GM18867 (cell line): ENCODE measurements around the gene AP2A2.

Experiments
- ATAC-seq: cut with Tn5 transposase; IDR thresholded peaks from one replicate; pipeline ENCODE4 v1.9.1; 2021; ENCODE audit warnings: mild to moderate bottlenecking, moderate library complexity; ENCODE audit not compliant: unreplicated experiment

AP2A2 gene

GRCh38 chr11:1026641-1027482, 101.2 kb downstream of the AP2A2 start:
- ATAC-seq = no peak

- no peak for ATAC-seq
Measured at GRCh38 chr11:1027483-1028290, 102.0 kb downstream of the AP2A2 start.

DNA sequence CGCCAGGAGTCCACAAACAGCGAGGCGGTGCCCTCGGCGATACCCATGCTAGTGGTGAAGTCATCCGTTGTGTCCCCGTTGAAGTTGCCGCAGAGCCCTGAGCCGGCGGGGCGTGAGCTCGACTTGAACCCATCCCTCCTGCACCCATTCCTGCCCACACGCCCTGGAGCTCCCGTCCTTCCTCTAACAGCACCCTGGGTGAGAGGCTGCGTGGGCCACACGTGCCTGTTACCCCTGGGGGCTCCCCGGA, 102.5 kb downstream of the AP2A2 start:
- ATAC-seq = no peak

DNA sequence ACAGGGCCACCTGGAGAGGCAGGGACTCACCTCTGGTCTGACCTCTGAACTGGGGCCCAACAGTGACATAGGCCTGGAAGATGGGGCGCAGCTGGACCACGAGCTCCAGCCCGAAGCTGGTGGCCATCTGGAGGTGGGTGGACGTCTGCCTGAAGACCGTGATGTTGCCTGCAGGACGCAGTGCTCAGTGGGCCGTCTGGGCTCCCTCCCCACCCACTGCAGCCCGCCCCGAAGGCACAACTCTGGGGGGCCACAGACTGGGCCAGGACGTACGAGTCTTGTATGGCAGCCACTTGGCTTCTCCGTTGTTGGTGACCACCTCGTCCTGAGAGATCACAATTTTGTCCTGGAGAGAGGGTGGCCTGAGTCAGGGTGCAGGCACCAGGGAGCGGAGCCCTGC, 102.9 kb downstream of the AP2A2 start:
- no peak for ATAC-seq

DNA sequence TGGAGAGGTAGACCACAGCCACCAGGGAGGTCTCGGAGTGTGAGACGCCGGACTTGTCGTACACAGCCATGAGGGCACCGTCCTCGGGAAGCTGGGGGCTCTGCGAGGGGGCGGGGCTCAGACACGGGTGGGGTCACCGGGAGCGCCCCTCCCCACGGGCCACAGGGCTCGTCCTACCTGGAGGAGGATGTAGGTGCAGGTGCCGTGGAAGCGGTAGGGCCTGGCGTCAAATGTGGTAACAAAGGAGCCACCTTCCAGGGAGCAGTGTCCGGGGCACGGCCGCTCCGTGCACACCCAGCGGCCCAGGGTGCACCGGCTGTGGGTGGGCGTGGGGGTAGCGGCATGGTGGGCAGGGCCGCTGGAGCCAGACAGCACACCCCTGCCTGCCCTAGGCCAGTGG, 103.4 kb downstream of the AP2A2 start:
- ATAC-seq = no peak

DNA sequence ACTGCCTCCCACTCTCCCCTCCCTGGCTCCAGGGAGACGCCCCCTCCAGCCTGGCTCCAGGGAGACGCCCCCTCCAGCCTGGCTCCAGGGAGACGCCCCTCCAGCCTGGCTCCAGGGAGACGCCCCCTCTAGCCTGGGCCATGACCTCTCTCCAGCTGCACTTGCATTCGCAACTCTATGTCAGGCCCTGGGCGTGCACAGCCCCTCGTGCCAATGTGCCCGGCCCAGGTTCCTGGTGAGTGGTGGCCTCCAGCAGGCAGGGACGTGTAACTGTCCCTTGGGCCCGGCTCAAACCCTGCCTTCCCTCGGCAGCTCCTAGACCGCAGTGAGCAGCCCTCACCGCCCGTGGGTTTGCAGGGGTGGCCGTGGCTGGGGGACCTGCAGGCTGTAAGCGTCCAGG, 104.0 kb downstream of the AP2A2 start:
- no peak for ATAC-seq

DNA sequence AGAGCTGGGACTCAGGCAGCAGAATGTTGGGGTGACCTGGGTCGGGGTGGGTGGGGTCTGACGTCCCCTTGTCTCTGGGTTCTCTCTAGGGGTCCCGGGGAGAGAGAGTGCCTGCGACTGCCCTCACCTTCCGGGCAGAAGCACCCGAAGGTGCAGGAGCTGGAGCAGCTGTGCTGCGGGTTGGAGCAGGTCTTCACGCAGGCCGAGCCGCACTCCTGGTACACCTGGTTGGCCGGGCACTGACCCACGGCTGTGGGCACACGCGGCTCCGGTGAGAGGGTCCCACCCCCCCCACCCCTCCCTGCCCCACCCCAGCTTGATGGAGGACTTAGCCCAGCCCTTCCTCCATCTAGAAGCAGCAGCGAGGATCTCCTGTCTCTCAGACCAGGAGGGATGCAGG, 104.4 kb downstream of the AP2A2 start:
- ATAC-seq = no peak

DNA sequence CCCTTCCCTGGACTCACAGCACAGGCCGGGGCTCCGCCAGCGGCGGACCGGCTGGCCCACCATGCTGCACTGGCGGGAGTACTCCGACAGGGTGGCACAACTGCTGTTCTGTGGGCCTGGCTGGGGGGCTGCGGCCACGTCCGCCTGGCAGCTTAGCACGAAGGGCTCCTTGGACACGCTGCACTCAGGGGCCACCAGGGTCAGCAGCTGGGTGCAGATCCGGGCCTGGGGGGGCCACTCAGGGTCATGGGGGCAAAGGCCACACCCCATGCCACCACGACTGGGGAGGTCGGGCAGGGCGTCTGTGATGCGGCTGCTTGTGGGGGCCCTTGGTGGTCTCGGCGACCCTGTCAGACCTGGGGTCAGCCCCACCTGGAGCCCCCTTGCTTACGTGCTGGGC, 104.9 kb downstream of the AP2A2 start:
- ATAC-seq = no peak

- no peak for ATAC-seq
Measured at GRCh38 chr11:1031121-1031899, 105.6 kb downstream of the AP2A2 start.

DNA sequence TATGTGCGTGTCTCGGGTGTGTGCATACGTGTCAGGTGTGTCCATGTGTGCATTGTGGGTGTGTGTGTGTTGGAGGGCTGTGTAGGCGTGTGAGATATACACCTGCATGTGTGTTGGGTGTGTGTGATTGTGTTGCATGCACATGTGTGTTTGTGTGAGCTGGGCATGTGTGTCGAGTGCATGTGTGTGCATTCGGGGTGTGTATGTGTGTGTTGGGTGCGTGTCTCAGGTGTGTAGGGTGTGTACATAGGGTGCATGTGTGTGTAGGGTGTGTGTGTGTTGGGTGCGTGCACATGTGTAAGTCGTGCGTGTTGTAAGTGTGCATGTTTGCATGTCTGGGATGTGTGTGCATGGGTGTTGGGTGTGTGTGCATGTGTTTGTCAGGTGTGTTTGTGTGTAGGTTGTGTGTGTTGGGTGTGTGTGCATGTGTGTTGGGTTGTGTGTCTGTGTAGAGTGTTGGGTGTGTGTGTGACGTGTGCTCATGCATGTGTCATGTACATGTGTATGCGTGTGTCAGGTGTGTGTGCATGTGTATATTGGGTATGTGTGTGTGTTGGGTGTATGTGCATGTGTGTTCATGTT, 106.7 kb downstream of the AP2A2 start:
- no peak for ATAC-seq

DNA sequence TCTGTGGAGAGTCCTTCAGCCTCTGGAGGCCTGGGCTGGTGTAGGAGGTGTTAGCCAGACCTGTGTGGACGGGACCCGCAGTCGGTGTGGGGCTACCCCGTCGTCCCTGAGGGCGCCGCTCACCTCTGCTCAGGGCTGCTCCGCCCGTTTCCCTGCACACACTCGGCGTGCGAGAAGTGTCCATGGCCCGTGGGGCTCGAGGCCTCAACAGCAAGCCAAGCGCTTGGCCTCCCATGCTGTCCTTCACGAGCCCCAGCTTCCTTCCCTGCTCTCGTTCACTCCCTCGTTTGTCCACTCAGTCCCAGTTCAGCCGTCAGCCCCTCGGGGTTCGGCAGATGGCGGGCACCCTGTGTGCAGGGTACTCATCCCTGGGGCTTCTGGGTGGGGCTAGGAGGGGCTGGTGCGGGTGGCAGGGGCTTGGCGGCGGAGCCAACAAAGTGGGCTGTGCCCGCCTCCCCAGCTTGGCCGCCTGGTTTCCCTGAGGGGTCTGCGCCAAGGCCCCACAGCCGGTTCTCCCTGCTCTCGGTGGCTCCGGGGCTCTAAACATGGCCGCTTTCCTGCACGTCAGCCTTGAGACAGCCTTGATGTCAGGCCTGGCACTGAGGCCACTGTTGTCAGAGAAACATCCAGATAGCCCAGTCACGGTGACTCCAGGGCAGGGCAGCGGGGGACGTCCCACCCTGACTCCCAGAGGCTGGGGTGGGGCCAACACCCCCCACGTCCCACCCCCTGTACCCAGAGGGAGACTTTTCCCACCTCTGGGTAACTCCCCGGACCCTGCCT, 107.5 kb downstream of the AP2A2 start:
- no peak for ATAC-seq

DNA sequence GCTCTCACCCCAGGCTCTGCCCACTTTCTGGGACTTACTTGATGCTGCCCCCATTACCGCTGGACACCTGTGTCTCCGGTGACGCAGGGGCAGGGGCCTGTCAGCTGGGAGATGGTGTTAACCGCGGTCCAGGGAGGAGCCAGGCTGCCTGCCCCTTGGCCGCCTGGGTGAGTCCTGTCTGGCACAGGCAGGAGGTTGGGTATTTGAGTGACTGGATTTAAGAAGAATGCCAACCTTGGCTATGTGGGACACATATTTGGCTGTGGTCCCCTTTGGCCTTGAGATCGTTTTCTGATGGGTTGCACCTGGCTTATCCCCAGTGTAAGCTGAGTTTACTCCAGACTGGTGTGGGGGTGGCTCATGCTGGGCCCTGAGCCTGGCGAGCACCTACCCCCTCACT, 108.3 kb downstream of the AP2A2 start:
- no peak for ATAC-seq

DNA sequence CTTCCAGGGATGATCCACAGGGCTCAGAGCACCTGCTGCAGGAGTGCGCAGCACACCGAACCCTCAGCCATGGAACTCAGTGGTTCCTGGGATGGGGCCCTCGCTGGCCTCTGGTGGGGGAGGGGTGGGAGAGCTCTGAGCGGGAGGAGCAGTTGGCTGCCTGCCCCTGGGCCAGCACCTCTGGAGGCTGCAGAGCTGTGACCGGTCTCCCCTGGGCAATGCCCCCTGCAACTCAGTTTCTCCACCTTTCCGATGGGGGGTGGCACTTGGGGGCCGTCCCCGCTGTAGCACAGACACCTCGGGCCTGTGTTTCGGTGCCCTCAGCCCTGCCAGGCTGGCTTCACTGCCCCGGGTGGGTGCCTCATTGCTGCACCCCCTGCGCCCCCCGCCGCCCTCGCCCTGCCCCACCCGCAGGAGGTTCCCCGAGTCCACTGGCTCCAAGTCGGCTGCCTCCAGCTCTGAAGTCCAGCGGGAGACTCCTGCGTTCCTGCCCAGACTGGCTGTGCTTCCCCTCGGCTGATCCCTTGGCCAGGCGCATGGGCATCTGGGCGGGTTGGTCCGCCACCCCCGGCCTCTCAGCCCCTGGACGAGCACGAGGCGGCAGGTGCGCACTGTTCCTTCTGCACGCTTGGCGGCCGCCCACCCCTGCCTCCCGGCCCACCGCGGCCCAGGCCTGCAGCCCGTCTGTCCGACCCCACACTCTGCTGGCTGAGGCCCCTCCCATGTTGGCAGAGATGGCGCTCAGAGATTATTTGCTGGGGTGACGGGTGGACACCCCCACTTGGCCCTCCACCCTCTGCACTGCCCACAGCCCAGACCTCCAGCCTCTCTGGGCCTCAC, 109.0 kb downstream of the AP2A2 start:
- ATAC-seq = no peak

DNA sequence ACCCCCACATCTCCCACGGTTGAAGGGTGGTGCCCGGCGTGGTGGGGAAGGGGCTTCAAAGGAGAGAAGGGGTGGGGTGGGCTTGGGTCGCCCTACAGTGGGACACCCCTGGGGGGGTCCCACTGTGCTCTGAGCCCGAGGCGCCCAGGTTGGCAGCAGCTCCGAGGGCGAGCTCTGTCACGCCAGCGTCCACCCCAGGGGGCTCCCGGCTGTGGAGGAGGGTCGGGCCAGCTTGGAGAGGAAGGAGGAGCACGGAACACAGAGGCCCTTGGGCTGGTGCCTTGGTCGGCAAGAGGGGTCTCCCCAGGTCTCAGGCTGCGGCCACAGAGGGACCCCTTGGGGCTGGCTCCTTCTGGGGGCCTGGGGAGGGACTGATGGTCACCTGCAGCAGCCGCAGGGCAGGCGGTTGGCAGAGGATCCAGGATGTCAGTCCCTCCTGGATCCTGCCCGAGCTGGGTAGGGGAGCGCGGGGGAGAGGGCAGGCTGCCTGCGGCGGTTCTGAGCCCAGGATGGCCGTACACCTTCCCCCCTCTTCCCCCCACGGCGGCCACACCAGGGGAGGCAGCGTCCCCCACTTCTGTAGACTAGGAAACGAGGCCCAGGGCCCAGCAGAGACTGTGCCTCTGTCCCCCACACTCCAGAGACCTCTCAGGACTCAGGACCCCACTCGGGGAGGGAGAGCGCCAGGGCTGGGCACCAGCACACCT, 110.1 kb downstream of the AP2A2 start:
- ATAC-seq = no peak

DNA sequence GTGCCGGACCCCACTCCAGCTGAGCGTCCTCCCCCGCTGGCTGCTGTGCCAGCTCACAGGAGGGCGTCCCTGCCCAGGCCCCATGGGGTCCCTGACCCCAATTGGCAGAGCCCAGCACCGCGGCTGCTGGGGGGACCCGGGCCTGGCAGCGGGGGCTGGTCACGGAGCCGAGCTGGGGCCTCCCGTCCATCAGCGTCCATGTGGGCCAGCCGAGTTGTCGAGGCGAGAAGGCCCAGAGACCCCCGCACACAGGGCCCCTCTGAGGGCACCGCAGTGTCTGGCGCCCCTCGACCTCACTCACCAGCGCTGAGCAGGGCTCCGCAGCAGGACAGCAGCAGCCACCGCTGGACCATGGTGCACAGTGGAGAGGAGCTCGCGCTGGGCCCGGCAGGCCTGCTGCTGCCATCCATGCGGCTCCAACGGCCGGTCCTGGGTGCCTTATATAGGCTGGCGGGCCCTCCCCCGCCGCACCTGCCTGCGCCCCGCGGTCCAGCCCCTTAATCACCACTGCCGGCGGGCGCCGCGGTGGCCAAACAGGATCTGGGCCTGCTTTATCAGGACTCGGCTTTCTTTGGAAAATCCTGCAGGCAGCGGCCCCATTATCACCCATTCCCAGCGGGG, 110.7 kb downstream of the AP2A2 start, which contains the start of gene MUC6:
MUC6 (minus strand) TSS at position 416 of the 621 bp plus-strand sequence; CDS start at position 353, 63 bp downstream.
- ATAC-seq = no peak

DNA sequence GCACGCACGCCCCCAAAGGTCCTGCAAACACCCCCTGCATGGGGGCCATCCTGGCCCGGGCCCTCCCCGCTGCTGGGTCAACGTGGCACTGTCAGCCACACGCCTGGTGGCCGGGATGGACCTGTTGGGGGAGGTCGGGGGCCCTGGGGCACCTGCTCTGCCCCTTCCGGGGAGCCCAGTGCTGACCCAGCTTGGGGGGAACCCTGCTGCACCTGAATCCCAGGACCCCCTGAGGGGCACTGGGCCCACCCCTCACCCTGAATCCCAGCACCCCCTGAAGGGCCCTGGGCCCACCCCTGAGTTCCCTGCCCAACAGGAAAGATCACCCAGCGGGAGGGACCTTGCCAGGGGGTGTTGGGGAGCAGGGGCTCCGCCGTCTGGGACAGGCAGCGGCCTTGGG, 111.3 kb downstream of the AP2A2 start:
- no peak for ATAC-seq

DNA sequence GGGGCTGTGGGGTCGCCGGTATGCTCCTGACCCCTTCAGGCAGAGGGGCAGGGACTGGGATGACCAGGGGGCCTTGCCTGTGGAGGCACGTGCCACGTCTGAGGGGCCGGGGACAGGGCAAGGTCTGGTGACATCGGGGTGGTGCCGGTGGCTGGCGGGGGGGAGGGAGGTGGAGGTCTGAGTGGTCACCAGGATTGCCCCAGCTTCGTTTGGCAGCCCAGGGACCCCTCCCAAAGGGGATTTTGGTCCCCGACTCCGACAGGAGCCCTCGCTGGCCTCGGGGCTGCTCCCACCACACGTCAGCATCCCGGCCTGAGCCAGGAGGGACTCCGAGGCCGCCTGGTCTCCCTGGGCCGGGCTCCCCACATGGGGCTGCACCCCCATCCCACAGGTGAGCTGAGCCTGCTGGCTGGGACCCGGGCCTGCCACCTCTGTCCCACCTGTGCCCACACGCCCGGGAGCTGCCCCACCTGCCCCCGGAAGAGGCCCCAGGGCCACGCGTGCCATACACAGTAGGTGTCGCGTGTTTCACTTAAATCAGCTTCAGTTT, 111.9 kb downstream of the AP2A2 start:
- no peak for ATAC-seq

GRCh38 chr11:1038361-1038760, 112.7 kb downstream of the AP2A2 start:
- no peak for ATAC-seq
